HG02870 (cell line): Measurements from ENCODE around the gene KIRREL3.

Source experiments
- ATAC-seq: cut with Tn5 transposase; IDR thresholded peaks from one replicate; pipeline ENCODE4 v1.9.1; 2021; ENCODE audit warnings: mild to moderate bottlenecking, moderate library complexity; ENCODE audit not compliant: unreplicated experiment

Gene KIRREL3

GRCh38 chr11:126480015-126480409 is 520.6 kb downstream of the KIRREL3 start:
- no peak for ATAC-seq

GRCh38 chr11:126479178-126479930 is 521.2 kb downstream of the KIRREL3 start:
- ATAC-seq: no peak

- ATAC-seq: no peak
These were observed 522.1 kb downstream of the KIRREL3 start for GRCh38 chr11:126478466-126478865.

GRCh38 chr11:126477535-126478305 is 522.9 kb downstream of the KIRREL3 start:
- no peak for ATAC-seq

- ATAC-seq: no peak
These were observed 523.6 kb downstream of the KIRREL3 start for GRCh38 chr11:126476977-126477376.

- no peak for ATAC-seq
These were observed 524.2 kb downstream of the KIRREL3 start for GRCh38 chr11:126476266-126476924.

GRCh38 chr11:126475014-126475991 is 525.3 kb downstream of the KIRREL3 start:
- ATAC-seq: no peak

GRCh38 chr11:126474220-126474619 is 526.4 kb downstream of the KIRREL3 start:
- ATAC-seq: no peak

- no peak for ATAC-seq
These were observed 527.3 kb downstream of the KIRREL3 start for GRCh38 chr11:126473269-126473668.

- ATAC-seq: no peak
These were observed 531.3 kb downstream of the KIRREL3 start for GRCh38 chr11:126469311-126469710.

- ATAC-seq: no peak
These were observed 532.5 kb downstream of the KIRREL3 start for GRCh38 chr11:126468102-126468521.

- no peak for ATAC-seq
These were observed 533.1 kb downstream of the KIRREL3 start for GRCh38 chr11:126467471-126467870.

- ATAC-seq: no peak
These were observed 533.6 kb downstream of the KIRREL3 start for GRCh38 chr11:126467046-126467370.

- no peak for ATAC-seq
These were observed 534.1 kb downstream of the KIRREL3 start for GRCh38 chr11:126466236-126467045.

- no peak for ATAC-seq
These were observed 534.9 kb downstream of the KIRREL3 start for GRCh38 chr11:126465573-126466188.

- ATAC-seq: no peak
These were observed 535.8 kb downstream of the KIRREL3 start for GRCh38 chr11:126464796-126465195.

GRCh38 chr11:126462422-126462821 is 538.1 kb downstream of the KIRREL3 start:
- ATAC-seq: no peak

GRCh38 chr11:126461996-126462395 is 538.6 kb downstream of the KIRREL3 start:
- no peak for ATAC-seq

- no peak for ATAC-seq
These were observed 539.5 kb downstream of the KIRREL3 start for GRCh38 chr11:126461096-126461440.
